ENCODE measurements around the gene MREG. TPM values are rescaled to one million over a fixed set of nuclear protein-coding genes. Genes with fewer than 3 reads are reported as not detected.

The MREG gene
- total and polyA plus RNA-seq, 2 experiments from 2014 or later, result 19.4 to 25.3 TPM

DNA sequence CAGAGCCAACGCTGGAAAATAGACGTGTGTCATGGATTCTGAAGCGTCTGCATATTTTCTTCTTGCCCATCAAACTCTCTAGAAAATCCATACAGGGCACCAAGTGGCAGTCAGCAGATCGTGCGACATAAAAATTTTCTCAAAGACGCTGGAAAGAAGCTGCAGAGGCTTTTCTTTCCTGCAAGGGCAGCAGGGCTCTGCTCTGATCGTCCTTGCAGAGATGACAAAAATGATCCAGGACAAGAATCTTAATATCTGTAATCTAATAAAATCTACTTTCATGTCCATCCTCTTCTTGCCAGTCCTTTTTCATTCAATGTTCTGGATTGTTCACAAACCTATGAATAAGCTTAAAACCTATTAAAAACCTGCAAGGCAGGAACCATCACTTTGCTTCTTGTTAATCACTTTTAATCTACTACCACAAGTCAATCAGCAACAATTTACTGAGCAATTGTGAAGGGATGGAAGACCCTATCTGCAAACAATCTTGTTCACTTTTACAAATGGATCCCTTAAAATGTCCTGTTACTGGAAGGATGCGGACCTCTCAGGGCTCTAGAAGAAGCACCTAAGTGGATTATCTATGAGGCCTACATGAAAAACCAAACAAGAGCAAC is 93.6 kb downstream of the MREG start (continued):
- no peak for TF ChIP-seq POLR2AphosphoS5 (IDR thresholded peaks at IDR 0.05; ENCODE audit: low read depth)

DNA sequence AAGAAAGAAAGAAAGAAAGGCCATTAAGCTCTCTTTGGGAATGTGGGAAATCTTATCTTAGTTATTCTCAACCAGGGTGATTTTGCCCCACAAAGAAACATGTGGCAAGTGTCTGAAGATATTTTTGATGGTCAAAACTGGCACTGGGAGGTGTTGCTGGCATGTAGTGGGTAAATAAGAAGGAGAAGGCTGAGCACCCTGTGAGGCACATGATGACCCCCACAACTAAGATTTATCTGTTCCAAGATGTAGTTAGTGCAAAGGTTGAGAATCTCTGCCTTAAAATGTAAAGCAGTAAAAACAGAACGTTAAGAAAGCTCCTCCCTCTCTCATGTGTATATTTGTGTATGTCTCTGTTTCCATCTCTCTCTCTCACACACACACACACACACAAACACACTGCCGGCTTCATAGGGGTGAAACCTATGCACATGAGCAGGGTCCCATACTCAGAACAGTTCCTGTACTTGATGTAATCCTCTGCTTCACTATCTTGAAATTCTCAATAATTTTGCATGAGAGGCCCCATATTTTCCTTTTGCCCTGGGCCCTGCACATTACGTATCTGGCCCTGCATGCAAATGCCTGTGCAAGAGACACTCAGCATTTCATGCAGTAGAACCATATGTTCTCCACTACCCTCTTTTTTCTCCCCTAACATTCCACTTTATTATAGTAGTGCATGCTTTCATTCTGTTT is 94.3 kb downstream of the MREG start:
- DNase-seq (ENCODE audit: low spot score) (no peak), ATAC-seq (no peak)
- H3K4me3 Mint-ChIP-seq, result no peak overlapping the region
- H3K36me3 Mint-ChIP-seq (ENCODE audit: low read depth), result peaks cover 6% of the 10 kb centered on the region; the same call in 2 of the 3 replicates
- peak overlapping the region; percentile 13 for H3K27ac Mint-ChIP-seq
- Histone ChIP-seq H3K9me2 (ENCODE audit: insufficient read depth) (no peaks in the 10 kb centered on the region), H3K36me3 (ENCODE audit: insufficient read depth) (no peaks in the 10 kb centered on the region; the same call in 1 of the 2 replicates), H2AFZ (no peak overlapping the region), H3K4me2 (no peak overlapping the region), H4K20me1 (replicated peaks; ENCODE audit: insufficient read depth) (no peaks in the 10 kb centered on the region), H3F3A (replicated peaks; ENCODE audit: low read depth) (peaks cover 11% of the 10 kb centered on the region; the same call in 1 of the 2 replicates), H3K4me1 (ENCODE audit: insufficient read depth) (peaks cover 42% of the 10 kb centered on the region), H3K4me3 (no peak overlapping the region), H3K27me3 (ENCODE audit: insufficient read depth) (no peaks in the 10 kb centered on the region), H3K79me2 (replicated peaks; ENCODE audit: insufficient read depth) (peaks cover 16% of the 10 kb centered on the region), H3K27ac (ENCODE audit: low read depth) (peak overlapping the region; percentile 29)
- peaks cover 63% of the 10 kb centered on the region for H3K4me1 Mint-ChIP-seq
- peaks cover 10% of the 10 kb centered on the region for H3K27me3 Mint-ChIP-seq (ENCODE audit: insufficient read depth, low read depth, poor library complexity)
- peaks cover 2% of the 10 kb centered on the region; the same call in 1 of the 3 replicates for H3K9me3 Mint-ChIP-seq
- TF ChIP-seq STAT1 (IDR thresholded peaks at IDR 0.05; ENCODE audit: unreplicated experiment), result no peak
- TF ChIP-seq, protein P1, sequence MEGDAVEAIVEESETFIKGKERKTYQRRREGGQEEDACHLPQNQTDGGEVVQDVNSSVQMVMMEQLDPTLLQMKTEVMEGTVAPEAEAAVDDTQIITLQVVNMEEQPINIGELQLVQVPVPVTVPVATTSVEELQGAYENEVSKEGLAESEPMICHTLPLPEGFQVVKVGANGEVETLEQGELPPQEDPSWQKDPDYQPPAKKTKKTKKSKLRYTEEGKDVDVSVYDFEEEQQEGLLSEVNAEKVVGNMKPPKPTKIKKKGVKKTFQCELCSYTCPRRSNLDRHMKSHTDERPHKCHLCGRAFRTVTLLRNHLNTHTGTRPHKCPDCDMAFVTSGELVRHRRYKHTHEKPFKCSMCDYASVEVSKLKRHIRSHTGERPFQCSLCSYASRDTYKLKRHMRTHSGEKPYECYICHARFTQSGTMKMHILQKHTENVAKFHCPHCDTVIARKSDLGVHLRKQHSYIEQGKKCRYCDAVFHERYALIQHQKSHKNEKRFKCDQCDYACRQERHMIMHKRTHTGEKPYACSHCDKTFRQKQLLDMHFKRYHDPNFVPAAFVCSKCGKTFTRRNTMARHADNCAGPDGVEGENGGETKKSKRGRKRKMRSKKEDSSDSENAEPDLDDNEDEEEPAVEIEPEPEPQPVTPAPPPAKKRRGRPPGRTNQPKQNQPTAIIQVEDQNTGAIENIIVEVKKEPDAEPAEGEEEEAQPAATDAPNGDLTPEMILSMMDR (conservative IDR thresholded peaks at IDR 0.05; ENCODE audit: low read depth in 2 of 2), result no peak
- no peak for TF ChIP-seq ZNF331 (CRISPR knock-in tag; IDR thresholded peaks at IDR 0.05; ENCODE audit: low read depth)
- TF ChIP-seq, protein P2, sequence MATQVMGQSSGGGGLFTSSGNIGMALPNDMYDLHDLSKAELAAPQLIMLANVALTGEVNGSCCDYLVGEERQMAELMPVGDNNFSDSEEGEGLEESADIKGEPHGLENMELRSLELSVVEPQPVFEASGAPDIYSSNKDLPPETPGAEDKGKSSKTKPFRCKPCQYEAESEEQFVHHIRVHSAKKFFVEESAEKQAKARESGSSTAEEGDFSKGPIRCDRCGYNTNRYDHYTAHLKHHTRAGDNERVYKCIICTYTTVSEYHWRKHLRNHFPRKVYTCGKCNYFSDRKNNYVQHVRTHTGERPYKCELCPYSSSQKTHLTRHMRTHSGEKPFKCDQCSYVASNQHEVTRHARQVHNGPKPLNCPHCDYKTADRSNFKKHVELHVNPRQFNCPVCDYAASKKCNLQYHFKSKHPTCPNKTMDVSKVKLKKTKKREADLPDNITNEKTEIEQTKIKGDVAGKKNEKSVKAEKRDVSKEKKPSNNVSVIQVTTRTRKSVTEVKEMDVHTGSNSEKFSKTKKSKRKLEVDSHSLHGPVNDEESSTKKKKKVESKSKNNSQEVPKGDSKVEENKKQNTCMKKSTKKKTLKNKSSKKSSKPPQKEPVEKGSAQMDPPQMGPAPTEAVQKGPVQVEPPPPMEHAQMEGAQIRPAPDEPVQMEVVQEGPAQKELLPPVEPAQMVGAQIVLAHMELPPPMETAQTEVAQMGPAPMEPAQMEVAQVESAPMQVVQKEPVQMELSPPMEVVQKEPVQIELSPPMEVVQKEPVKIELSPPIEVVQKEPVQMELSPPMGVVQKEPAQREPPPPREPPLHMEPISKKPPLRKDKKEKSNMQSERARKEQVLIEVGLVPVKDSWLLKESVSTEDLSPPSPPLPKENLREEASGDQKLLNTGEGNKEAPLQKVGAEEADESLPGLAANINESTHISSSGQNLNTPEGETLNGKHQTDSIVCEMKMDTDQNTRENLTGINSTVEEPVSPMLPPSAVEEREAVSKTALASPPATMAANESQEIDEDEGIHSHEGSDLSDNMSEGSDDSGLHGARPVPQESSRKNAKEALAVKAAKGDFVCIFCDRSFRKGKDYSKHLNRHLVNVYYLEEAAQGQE (IDR thresholded peaks at IDR 0.05; ENCODE audit: unreplicated experiment), result no peak
- TF ChIP-seq CREB1 (CRISPR knock-in tag; IDR thresholded peaks at IDR 0.05; ENCODE audit: low read depth), result no peak
- no peak for TF ChIP-seq POLR2AphosphoS5 (IDR thresholded peaks at IDR 0.05; ENCODE audit: low read depth)
- no peak for TF ChIP-seq EZH2phosphoT487 (IDR thresholded peaks at IDR 0.05; ENCODE audit: unreplicated experiment)
- no peak for TF ChIP-seq ZNF114 (CRISPR knock-in tag; IDR thresholded peaks at IDR 0.05)
- TF ChIP-seq, protein P3, sequence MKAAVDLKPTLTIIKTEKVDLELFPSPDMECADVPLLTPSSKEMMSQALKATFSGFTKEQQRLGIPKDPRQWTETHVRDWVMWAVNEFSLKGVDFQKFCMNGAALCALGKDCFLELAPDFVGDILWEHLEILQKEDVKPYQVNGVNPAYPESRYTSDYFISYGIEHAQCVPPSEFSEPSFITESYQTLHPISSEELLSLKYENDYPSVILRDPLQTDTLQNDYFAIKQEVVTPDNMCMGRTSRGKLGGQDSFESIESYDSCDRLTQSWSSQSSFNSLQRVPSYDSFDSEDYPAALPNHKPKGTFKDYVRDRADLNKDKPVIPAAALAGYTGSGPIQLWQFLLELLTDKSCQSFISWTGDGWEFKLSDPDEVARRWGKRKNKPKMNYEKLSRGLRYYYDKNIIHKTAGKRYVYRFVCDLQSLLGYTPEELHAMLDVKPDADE (IDR thresholded peaks at IDR 0.05), result no peak
- TF ChIP-seq, protein P4, sequence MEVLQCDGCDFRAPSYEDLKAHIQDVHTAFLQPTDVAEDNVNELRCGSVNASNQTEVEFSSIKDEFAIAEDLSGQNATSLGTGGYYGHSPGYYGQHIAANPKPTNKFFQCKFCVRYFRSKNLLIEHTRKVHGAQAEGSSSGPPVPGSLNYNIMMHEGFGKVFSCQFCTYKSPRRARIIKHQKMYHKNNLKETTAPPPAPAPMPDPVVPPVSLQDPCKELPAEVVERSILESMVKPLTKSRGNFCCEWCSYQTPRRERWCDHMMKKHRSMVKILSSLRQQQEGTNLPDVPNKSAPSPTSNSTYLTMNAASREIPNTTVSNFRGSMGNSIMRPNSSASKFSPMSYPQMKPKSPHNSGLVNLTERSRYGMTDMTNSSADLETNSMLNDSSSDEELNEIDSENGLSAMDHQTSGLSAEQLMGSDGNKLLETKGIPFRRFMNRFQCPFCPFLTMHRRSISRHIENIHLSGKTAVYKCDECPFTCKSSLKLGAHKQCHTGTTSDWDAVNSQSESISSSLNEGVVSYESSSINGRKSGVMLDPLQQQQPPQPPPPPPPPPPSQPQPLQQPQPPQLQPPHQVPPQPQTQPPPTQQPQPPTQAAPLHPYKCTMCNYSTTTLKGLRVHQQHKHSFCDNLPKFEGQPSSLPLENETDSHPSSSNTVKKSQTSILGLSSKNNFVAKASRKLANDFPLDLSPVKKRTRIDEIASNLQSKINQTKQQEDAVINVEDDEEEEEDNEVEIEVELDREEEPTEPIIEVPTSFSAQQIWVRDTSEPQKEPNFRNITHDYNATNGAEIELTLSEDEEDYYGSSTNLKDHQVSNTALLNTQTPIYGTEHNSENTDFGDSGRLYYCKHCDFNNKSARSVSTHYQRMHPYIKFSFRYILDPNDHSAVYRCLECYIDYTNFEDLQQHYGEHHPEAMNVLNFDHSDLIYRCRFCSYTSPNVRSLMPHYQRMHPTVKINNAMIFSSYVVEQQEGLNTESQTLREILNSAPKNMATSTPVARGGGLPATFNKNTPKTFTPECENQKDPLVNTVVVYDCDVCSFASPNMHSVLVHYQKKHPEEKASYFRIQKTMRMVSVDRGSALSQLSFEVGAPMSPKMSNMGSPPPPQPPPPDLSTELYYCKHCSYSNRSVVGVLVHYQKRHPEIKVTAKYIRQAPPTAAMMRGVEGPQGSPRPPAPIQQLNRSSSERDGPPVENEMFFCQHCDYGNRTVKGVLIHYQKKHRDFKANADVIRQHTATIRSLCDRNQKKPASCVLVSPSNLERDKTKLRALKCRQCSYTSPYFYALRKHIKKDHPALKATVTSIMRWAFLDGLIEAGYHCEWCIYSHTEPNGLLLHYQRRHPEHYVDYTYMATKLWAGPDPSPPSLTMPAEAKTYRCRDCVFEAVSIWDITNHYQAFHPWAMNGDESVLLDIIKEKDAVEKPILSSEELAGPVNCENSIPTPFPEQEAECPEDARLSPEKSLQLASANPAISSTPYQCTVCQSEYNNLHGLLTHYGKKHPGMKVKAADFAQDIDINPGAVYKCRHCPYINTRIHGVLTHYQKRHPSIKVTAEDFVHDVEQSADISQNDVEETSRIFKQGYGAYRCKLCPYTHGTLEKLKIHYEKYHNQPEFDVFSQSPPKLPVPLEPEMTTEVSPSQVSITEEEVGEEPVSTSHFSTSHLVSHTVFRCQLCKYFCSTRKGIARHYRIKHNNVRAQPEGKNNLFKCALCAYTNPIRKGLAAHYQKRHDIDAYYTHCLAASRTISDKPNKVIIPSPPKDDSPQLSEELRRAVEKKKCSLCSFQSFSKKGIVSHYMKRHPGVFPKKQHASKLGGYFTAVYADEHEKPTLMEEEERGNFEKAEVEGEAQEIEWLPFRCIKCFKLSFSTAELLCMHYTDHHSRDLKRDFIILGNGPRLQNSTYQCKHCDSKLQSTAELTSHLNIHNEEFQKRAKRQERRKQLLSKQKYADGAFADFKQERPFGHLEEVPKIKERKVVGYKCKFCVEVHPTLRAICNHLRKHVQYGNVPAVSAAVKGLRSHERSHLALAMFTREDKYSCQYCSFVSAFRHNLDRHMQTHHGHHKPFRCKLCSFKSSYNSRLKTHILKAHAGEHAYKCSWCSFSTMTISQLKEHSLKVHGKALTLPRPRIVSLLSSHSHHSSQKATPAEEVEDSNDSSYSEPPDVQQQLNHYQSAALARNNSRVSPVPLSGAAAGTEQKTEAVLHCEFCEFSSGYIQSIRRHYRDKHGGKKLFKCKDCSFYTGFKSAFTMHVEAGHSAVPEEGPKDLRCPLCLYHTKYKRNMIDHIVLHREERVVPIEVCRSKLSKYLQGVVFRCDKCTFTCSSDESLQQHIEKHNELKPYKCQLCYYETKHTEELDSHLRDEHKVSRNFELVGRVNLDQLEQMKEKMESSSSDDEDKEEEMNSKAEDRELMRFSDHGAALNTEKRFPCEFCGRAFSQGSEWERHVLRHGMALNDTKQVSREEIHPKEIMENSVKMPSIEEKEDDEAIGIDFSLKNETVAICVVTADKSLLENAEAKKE (CRISPR knock-in tag; IDR thresholded peaks at IDR 0.05), result no peak
- no peak for TF ChIP-seq NANOG (IDR thresholded peaks at IDR 0.05; ENCODE audit: borderline replicate concordance)

Measured in GM23338 (cell line).